Cardiac muscle cell (in vitro differentiated cells and primary cell): Measurements from ENCODE around the gene SLC25A53. TPM values are rescaled to one million over a fixed set of nuclear protein-coding genes. Genes with fewer than 3 reads are reported as not detected.

Experiments
- DNase-seq, 2 donors: peaks; one replicate each; pipeline versions ENCODE4 v3.0.0 to v3.0.0-alpha.2; 2010 to 2017; ENCODE audit warnings: low read depth in 1 of 2, low spot score in 1 of 2
- H3K27ac ChIP-seq: fragments of 200-600 bp; sonication (generic); 2 replicates; pipeline ENCODE4 v1.5.1; 2016
- H3K27me3 ChIP-seq: fragments of 200-600 bp; sonication (generic); 2 replicates; pipeline ENCODE4 v1.6.0; 2016; ENCODE audit warnings: control low read depth
- H3K36me3 ChIP-seq: fragments of 200-600 bp; sonication (generic); 2 replicates; pipeline ENCODE4 v1.5.1; 2016; ENCODE audit warnings: control low read depth
- H3K4me1 ChIP-seq: fragments of 200-600 bp; sonication (generic); 2 replicates; pipeline ENCODE4 v1.8.1; 2017; ENCODE audit warnings: low read depth, mild to moderate bottlenecking, mixed run types
- H3K4me3 ChIP-seq: fragments of 200-600 bp; sonication (generic); 2 replicates; pipeline ENCODE4 v1.5.1; 2016; ENCODE audit warnings: mild to moderate bottlenecking
- H3K9me3 ChIP-seq: fragments of 200-600 bp; sonication (generic); 2 replicates; pipeline ENCODE4 v1.5.1; 2017; ENCODE audit warnings: low read depth, mild to moderate bottlenecking, control low read depth
- CTCF ChIP-seq: IDR thresholded peaks from 2 replicates; pipeline ENCODE4 v1.5.1; 2012; ENCODE audit warnings: low read depth, mild to moderate bottlenecking, low read length
- polyA plus RNA-seq: library from polyadenylated mRNA; unstranded; fragments of >200 nt; fragmentation: Nextera tagmentation; extraction: Ambion mirVana; gene quantifications from 2 replicates; pipeline ENCODE4 v1.2.1, GENCODE V29; 2016
- total RNA-seq: library from RNA; depleted of rRNA; stranded (reverse); fragments of >200 nt; gene quantifications from 2 replicates; pipeline ENCODE4 v1.2.3, GENCODE V29; 2016

The SLC25A53 gene
- total and polyA plus RNA-seq, 2 experiments from 2014 or later: 5.1 to 15.2 TPM

GRCh38 chrX:104168127-104168526, 11.3 kb upstream of the SLC25A53 start:
- Histone ChIP-seq H3K27ac (no peak overlapping the region), H3K36me3 (no peaks in the 10 kb centered on the region), H3K9me3 (no peaks in the 10 kb centered on the region), H3K27me3 (no peaks in the 10 kb centered on the region), H3K4me1 (peaks cover 4% of the 10 kb centered on the region), H3K4me3 (peak overlapping the region; percentile 86)
- no peak for TF ChIP-seq CTCF
- no peak for DNase-seq

- DNase-seq: no peak
- H3K27me3 ChIP-seq: no peaks in the 10 kb centered on the region
- H3K36me3 ChIP-seq: no peaks in the 10 kb centered on the region
- TF ChIP-seq CTCF: no peak
- H3K4me3 ChIP-seq: peak overlapping the region; percentile 86
- peak overlapping the region; percentile 88 for H3K27ac ChIP-seq
- no peaks in the 10 kb centered on the region for H3K9me3 ChIP-seq
- peaks cover 4% of the 10 kb centered on the region for H3K4me1 ChIP-seq
These were observed 10.1 kb upstream of the SLC25A53 start for GRCh38 chrX:104166735-104167436.

GRCh38 chrX:104165894-104166734, 9.3 kb upstream of the SLC25A53 start, which contains the start of gene FAM199X:
Gene FAM199X, plus strand, starts transcription at chrX:104166453. Its CDS starts 333 bp downstream, at chrX:104166786.
- peak; percentile 52 for TF ChIP-seq CTCF
- H3K27me3 ChIP-seq: no peaks in the 10 kb centered on the region
- no peaks in the 10 kb centered on the region for H3K9me3 ChIP-seq
- peak within 1 kb of the TSS; percentile 88 for H3K27ac ChIP-seq
- no peaks in the 10 kb centered on the region for H3K36me3 ChIP-seq
- H3K4me3 ChIP-seq: peak within 1 kb of the TSS; percentile 86
- H3K4me1 ChIP-seq: peaks cover 4% of the 10 kb centered on the region
- DNase-seq: peak; percentile 93 to 96

- Histone ChIP-seq H3K4me3 (no peak overlapping the region), H3K27ac (no peak overlapping the region), H3K36me3 (no peaks in the 10 kb centered on the region), H3K4me1 (no peaks in the 10 kb centered on the region), H3K9me3 (no peaks in the 10 kb centered on the region), H3K27me3 (no peaks in the 10 kb centered on the region)
- DNase-seq: no peak
- TF ChIP-seq CTCF: no peak
These were observed 5.8 kb downstream of the SLC25A53 start for GRCh38 chrX:104151037-104151436.

- Histone ChIP-seq H3K4me3 (no peak overlapping the region), H3K36me3 (no peaks in the 10 kb centered on the region), H3K4me1 (no peaks in the 10 kb centered on the region), H3K9me3 (no peaks in the 10 kb centered on the region), H3K27me3 (peaks cover 5% of the 10 kb centered on the region), H3K27ac (no peak overlapping the region)
- no peak for DNase-seq
- no peak for TF ChIP-seq CTCF
These were observed 15.6 kb downstream of the SLC25A53 start for GRCh38 chrX:104141087-104141760.
